NCI-H2081 (cell line): ENCODE results near the gene WIPI1.
"Not testable (repeated sequence)": the region's sequence is repeated elsewhere in the genome, so short reads cannot be mapped to it uniquely, and the experiment has no call there.

Source experiments
- DNase-seq, 2 experiments: peaks; one replicate each; lab custom pipeline; 2025; lab: John Stamatoyannopoulos, UW

The WIPI1 gene

DNA sequence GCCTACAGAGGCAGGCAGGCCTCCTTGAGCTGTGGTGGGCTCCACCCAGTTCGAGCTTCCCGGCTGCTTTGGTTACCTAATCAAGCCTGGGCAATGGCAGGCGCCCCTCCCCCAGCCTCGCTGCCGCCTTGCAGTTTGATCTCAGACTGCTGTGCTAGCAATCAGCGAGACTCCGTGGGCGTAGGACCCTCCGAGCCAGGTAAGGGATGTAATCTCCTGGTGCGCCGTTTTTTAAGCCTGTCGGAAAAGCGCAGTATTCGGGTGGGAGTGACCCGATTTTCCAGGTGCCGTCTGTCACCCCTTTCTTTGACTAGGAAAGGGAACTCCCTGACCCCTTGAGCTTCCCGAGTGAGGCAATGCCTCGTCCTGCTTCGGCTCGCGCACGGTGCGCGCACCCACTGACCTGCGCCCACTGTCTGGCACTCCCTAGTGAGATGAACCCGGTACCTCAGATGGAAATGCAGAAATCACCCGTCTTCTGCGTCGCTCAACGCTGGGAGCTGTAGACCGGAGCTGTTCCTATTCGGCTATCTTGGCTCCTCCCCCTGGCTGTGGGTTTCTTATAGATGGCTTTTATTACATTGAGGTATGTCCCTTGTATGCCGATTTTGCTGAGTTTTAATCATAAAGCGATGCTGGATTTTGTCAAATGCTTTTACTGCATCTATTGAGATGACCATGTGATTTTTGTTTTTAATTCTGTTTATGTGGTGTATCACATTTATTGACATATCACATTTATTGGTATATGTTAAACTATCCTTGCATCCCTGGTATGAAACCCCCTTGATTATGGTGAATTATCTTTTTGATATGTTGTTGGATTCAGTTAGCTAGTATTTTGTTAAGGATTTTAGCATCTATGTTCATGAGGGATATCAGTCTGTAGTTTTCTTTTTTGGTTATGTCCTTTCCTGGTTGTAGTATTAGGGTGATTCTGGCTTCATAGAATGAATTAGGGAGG lies 43.4 kb downstream of the WIPI1 start:
- not testable (repeated sequence) for DNase-seq

DNA sequence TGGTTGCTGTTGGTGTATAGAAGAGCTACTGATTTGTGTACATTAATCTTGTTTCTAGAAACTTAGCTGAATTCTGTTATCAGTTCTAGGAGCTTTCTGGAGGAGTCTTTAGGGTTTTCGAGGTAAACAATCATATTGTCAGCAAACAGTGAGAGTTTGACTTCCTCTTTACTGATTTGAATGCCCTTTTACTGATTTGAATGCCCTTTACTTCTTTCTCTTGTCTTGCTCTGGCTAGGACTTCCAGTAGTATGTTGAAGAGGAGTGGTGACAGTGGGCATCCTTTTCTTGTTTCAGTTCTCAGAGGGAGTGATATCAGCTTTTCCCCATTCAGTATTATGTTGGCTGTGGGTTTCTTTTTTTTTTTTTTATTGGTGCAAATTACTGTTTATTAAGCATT lies 49.6 kb downstream of the WIPI1 start:
- not testable (repeated sequence) for DNase-seq

DNA sequence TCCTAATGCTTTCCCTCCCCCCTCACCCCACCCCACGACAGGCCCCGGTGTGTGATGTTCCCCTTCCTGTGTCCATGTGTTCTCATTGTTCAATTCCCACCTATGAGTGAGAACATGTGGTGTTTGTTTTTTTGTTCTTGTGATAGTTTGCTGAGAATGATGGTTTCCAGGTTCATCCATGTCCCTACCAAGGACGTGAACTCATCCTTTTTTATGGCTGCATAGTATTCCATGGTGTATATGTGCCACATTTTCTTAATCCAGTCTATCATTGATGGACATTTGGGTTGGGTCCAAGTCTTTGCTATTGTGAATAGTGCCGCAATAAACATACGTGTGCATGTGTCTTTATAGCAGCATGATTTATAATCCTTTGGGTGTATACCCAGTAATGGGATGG lies 53.5 kb downstream of the WIPI1 start:
- DNase-seq: not testable (repeated sequence)

DNA sequence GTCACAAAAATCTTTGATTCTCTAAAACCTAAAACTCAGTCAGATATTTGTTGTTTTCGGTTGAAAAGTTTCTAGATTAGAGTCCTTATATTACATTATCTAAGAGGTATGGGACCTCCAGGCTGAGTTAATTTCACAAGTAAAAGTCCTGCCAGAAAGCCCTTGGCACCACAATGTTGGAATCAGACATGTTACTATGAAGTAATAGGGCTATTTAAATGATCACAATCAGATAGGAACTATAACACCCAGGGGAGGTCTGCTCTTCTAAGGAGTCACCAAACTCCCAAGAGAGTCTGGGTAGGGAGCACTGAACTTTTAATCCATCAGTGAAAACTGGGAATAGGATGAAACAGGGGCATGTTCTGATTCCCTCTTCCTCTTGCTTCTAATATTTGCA lies 54.2 kb downstream of the WIPI1 start:
- DNase-seq: no peak

DNA sequence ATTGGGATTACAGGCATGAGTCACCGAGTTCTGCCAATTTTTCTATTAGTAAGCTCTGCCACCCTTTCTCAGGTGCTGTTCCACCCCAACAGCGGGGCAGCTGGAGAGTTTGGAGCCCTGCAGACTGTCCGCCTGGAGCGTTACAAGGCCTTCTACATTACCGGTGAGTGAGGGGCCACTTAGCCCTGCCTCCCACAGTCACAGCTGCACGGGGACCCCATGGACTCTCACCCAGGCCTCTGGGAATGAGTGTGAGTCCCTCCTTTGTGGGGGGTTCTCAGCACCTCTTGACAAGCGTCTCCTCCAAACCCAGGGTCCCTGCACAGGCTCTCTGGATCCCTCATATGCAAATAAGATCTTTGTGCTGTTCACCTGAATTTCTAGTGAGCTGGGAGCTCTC lies 56.0 kb downstream of the WIPI1 start:
- DNase-seq: no peak

DNA sequence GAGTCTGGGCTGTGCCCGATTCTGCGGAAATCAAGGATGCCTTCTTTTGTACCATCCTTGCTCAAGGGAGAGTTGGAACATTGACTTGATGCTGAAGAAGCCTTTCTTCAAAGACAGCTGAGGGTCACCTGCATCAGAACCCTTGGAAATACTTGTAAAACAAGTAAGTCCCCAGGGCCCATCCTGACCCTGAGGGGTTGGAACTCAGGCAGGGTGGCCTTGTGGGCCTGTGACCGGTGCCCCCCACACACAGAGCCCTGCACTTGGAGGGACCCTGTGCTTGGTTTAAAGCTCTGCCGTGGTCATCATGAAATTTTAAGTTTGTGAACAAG lies 56.9 kb downstream of the WIPI1 start:
- DNase-seq: no peak

DNA sequence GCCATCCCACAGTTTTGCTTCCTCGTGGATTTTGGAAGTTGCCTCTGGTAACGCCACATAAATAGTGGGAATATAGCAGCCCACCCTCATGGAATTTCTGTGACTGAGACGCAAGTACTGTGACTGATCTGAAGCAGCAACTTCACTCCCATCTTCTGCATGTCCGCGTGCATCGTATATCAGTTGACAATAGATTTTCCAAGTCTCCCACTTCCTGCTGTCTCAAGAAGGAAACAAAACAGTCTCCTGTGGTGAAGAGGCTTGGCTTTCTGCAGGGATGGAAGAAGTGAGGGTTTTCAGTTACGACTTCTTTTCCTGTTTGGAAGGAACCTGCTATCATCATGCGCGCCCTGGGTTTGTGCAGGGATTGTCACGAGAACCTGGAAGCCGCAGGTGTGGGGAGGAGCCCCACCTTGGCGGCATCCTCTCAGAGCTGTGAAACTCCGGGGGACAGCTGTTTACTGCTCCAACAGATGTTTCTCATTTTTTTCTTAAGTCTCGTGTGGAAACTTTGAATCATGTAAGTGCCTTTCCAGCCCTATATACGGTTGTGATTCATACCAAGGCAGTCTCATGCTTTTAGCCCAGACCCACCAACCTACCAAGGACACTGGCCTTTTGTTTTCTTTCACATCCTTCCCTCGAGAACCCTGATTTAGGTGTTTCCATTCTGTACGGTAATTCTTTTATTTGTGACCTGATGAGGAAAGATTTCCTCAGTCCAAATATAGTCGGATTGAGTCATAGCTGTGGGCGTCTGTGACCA lies 57.5 kb downstream of the WIPI1 start:
- no peak for DNase-seq

DNA sequence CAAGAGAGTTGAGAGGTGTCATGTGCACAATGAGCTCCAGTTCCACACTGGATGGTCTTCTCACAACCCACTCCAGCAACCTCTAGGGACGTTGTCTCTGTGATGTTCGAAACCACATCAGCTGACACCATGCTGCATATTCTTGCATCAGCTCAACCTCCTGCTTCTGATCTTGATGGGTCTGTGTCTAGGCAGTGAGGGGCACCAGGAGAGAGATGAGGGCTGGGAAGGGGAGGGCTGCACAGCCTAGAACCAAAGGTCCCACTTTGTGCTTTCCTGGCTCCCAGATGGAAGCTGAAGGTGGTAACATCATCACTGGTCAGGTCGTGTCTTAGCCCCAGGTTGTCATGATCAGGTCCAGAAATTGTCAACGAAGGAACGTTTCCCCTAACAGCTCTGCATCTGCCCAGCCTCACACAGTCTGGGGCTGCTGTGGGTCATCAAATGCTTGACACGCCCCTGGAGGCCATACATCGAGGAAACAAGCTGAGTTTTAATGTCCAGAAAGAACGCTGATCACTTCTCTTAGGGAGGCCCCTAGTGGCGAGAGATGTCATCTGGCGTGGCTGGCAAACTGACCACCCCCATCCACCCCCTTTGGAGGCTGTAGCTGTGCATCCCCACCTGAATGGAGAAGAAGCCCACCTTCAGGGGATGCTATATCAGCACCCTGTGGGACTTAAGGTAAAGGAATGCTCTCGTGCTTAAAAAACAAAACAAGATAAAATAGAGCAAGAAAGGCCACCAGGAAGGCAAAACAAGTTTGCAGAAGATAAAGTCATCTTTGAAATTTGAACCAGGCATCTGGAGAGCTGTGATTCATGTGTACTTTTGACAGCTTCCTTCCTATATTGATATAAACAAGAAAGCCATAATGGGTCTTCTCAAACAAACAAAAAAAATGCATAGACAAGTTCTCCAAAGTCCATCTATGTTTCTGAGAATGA lies 58.3 kb downstream of the WIPI1 start:
- DNase-seq: peak; percentile 48 to 67

DNA sequence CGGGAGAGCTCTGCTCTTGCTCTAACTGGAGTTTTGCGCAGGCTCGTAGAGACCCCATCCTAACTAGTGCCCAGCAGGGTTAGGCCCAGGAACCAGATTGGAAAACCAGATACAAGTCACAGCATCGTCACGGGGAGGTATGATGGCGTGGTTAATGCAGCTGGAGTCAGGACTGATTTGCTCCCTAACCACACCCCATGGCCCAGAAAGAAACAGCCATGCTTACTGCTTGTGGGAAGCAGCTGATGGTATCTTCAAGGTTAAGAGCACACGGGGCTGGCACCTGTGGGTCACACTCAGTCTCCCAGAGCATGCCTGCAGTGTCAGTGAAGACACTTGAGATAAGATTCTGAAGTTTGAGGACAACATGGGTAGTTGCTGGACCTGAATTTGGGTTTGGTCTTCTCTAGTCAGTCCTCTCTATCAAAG lies 60.2 kb downstream of the WIPI1 start:
- DNase-seq: no peak

DNA sequence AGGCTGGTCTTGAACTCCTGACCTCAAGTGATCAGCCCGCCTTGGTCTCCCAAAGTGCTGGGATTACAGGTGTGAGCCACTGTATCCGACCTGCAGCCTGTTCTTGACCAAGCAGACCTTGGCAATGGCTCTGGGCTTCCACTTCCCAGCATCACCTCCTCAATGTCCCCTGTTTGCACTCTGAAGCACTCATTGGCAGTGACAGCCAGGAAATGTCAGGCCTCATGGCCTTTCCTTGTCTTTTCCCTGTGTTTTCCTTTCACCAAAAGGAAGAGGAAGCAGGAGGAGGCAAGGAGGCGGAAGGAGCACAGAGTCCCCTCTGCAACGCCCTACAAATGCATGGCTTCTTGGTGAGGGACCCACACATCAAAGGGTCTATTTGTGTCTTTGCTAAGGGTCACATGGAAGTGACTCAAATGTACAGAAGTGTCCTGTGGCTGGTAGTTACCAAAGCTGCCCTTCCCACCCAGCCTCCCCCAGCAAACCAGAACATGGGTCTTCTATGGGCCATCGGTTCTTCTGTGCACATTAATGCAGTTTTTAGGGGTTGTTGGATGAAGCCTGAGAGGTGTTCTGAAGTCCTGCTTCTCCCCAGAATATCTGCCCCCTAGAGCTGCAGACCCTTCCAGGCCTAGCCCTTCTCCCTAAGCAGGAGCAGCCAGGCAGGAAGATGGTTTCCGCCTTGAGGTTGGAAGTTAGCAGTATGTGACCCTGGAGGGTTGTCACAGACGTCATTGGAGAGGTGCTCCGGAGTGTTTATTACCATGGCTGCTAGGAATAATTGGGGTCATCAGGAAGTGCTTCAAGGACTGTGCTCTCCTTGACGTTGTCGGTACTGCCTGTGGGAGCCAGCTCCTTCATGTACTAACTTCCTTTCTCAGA lies 60.8 kb downstream of the WIPI1 start:
- no peak for DNase-seq

DNA sequence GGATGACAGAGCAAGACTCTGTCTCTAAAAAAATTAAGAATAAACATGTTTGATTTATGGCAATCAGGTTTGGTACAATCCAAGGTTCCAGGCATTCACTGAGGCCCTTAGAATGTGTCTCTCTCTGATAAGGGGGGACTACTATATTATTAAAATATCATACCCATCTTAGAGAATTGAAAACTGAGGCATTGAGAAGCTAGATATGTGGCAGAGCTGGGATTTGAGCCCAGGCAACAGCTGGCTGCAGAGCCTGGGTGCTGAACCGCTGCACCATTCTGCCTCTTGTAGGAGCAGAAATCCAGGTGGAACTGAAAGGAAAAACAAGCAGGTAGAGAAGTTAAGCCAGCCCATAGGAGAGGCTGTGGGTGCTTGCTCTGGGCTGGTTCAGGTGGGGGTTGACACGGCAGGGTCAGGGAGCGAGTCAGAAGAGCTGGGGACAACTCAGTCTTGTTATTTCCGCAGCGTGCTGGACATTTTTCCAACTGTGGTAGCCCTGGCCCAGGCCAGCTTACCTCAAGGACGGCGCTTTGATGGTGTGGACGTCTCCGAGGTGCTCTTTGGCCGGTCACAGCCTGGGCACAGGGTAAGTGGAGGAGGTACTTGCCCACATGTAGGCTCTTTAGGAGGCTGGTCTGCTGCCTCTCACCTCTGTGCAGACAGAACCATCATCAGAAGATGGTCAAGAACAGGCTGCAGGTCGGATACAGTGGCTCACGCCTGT lies 62.5 kb downstream of the WIPI1 start:
- no peak for DNase-seq

DNA sequence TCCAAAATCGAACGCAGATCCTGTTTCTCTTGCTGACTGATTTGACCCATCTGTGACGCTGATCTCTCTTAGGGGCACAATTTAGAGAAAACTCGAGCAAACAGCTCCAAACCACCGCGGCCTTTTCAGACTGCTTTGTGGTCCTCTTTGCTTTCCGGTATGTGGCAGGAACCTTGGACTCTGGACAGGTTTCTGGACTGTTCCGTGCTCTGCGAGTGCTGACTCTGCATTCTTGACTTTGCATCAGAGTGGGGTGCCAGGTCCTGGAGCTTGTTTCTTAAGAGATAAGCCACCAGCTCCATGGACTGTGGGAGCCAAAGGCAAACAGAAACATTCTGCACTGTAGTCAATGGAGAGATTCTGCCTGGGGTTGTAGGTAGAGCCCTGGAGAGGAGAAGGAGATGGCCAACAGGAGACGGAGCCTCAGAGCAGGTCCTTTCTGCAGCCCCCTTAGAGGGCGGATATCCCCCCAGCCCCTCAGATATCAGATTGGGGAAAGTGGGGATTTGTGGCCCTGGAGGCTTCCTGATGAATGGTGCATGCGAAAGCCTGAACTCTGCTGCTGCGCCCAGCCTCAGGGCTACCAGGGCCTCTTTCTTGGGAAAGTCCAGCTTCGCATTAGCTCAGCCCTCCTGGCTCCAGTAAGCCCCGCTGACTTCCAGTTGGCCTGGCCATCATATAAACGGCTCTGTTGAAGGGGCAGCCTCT lies 65.6 kb downstream of the WIPI1 start:
- no peak for DNase-seq

DNA sequence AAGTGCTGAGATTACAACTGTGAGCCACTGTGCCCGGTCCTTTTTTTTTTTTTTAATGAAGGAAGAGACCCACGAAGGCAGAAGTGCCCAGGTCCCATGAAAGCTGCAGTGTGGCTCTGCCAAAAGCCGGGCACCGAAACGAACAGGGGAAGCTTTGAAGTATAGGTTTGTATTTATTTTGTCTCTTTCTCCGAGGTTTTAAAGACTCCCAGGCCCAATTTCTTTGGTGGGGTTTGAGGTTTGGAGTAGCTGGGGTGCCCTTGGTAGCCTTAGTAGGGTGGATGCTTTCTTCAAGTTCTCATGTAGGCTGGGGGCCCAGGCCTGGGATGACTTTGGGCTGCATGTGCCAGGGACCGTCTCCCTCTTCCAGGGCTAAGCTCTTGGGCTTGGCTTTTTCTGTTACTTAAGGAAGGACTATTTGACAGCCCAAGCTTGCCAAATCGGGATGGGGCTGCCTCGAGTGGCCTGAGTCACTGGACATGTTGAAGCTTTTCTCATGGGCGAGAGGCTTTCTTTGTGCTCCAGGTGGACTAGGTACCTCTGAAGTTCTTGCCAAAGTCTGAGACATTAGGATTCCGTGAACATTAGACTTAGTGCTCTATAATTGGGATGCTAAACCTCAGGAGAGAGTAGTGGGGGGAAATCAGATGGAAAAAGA lies 66.3 kb downstream of the WIPI1 start:
- DNase-seq: no peak

DNA sequence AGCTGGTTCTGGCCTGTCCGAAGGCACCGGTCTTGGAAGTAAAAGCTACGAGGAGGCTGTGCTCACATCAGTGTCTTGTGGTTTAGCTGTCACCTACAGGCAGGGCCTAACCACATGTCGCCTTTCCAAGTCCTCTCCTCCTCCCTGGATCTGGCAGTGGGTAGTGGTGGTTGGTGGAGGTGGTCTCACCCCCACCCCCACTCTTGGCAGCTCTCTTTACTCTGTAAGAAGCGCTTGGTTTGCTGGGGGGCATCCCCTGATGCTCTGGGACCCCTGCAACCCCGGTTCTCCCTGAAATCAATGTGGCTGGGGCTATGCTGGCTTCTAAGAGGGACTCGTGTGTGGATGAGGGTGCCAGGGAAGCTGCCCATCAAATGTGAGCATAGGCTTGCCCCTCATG lies 68.3 kb downstream of the WIPI1 start:
- DNase-seq: no peak

DNA sequence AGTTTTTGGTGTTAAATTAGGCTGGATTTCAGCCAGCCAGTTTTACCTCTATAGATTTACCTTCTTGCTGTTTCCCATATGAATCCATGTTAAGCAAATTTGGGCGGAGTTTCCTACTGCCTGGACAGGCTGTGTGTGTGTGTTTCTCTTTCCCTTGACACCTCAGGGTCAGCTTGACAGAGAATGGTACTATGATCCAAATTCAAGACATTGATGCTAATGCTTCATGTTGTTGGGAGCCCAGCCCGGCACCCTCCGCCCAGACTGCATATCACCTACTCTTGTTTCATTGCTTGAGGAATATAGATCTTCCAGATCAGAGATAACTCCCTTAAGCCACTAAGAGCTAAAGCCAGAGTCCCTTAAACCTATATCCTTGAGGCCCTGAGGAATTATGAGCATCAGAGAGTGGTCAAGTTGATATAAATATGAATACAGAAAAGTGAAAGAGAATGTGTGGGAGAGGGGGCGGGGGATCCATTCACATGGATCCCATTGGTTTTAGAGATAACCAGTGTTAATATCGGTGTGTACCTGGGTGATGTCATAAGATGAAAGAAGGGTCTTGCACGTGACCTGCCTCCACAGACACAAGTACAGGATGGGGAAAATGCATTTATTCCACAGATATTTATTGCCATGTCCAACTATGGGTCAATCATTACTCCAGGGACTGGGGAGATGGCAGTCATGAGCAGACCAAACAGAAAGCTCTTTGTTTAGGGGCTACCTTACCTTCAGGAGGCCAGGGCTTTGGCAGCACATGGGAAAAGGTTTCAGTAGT lies 69.7 kb downstream of the WIPI1 start:
- no peak for DNase-seq

DNA sequence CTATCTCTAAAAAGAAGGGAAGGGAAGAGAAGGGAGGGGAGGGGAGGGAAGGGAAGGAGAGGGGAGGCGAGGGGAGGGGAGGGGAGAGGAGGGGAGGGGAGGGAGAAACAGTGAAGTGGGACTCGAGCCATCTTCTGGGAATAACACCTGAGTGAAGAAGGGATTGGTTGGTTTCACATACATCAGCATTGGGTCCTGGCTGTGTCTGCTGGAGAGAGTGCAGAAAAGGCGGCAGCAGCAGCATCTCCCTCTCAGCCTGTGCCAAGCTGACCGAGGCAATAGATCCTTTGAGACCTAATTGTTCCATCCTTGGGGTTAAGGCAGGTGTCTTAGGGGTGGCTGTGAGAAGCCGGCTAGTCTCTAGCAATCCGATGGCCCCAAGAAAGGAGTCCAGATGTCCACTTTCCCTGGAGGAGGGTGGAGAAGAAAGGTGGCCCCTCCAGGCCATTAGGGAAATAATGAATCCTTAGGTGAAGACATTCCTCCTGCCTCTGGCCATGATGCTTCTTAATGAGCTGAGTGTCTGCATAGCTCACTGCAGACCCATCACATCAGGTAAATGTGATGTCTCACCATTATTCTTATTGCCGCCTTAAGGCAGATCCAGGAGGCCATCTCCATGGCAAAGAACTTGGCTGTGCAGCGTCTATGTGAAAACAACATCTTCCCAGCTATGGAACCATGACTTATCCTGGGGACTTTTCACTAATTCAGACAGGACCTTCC lies 71.6 kb downstream of the WIPI1 start:
- DNase-seq: no peak

DNA sequence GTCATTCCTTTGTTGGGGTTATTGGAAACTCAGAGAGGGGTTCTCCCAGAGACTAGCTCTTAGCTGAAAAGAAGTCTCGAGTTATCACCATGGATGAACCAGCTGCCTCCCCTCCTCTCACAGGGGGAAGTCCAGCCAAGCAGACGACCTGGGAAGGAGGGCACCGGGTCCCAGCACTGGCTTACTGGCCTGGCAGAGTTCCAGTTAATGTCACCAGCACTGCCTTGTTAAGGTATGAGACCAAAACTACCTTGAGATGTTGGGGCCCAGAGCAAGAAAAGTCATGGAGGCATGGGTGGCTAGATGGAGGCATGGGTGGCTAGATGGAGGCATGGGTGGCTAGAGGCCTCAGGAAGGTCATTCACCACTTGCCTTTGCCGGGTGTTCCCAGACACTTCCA lies 72.4 kb downstream of the WIPI1 start:
- DNase-seq: no peak

DNA sequence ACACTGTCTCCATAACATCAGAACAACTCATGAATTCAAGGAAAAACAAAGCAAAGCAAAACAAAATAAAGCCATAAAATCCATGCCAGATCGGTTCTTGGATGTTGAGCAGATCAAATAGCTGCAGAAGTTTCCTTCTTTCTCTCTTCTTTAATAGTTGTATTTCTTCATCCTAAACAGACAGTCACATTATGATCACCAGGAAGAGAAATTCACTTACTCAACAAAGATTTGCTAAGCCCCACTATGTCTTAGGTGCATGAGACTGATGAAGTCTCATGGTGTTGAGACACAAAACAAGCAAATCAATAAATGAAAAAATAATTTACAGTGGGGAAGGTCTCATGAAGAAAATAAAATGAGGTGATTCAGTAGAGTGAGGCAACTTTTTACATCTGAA lies 72.8 kb downstream of the WIPI1 start:
- no peak for DNase-seq
